GM21737 (cell line): ENCODE measurements around the gene ATP6V0E1.
"Not testable (repeated sequence)": the region's sequence is repeated elsewhere in the genome, so short reads cannot be mapped to it uniquely, and the experiment has no call there.

Source experiments
- ATAC-seq: cut with Tn5 transposase; IDR thresholded peaks from one replicate; pipeline ENCODE4 v1.9.1; 2021; ENCODE audit warnings: mild to moderate bottlenecking, moderate library complexity; ENCODE audit not compliant: unreplicated experiment

ATP6V0E1 gene

GRCh38 chr5:173001229-173001841 is 17.8 kb downstream of the ATP6V0E1 start:
- peak; percentile 61 for ATAC-seq

GRCh38 chr5:173003360-173003759 is 19.8 kb downstream of the ATP6V0E1 start:
- no peak for ATAC-seq

GRCh38 chr5:173004013-173004412 is 20.4 kb downstream of the ATP6V0E1 start:
- ATAC-seq = no peak

GRCh38 chr5:173004447-173004846 is 20.9 kb downstream of the ATP6V0E1 start:
- ATAC-seq = no peak

- no peak for ATAC-seq
These were observed 26.4 kb downstream of the ATP6V0E1 start for GRCh38 chr5:173010021-173010420.

GRCh38 chr5:173010547-173011464 is 27.2 kb downstream of the ATP6V0E1 start:
- no peak for ATAC-seq

GRCh38 chr5:173011566-173011965 is 28.0 kb downstream of the ATP6V0E1 start:
- no peak for ATAC-seq

- ATAC-seq = no peak
These were observed 29.3 kb downstream of the ATP6V0E1 start for GRCh38 chr5:173012882-173013281.

- ATAC-seq = no peak
These were observed 31.1 kb downstream of the ATP6V0E1 start for GRCh38 chr5:173014671-173015070.

- no peak for ATAC-seq
These were observed 31.6 kb downstream of the ATP6V0E1 start for GRCh38 chr5:173015192-173015591.

- no peak for ATAC-seq
These were observed 32.3 kb downstream of the ATP6V0E1 start for GRCh38 chr5:173015598-173016455.

GRCh38 chr5:173016598-173017046 is 33.1 kb downstream of the ATP6V0E1 start:
- no peak for ATAC-seq

GRCh38 chr5:173017087-173017486 is 33.5 kb downstream of the ATP6V0E1 start:
- not testable (repeated sequence) for ATAC-seq

GRCh38 chr5:173018358-173018757 is 34.8 kb downstream of the ATP6V0E1 start:
- no peak for ATAC-seq

GRCh38 chr5:173020154-173020581 is 36.6 kb downstream of the ATP6V0E1 start:
- ATAC-seq = no peak

- ATAC-seq = no peak
These were observed 37.1 kb downstream of the ATP6V0E1 start for GRCh38 chr5:173020643-173021042.

- ATAC-seq = no peak
These were observed 42.1 kb downstream of the ATP6V0E1 start for GRCh38 chr5:173025651-173026050.

GRCh38 chr5:173027905-173028304 is 44.3 kb downstream of the ATP6V0E1 start:
- no peak for ATAC-seq

- no peak for ATAC-seq
These were observed 45.3 kb downstream of the ATP6V0E1 start for GRCh38 chr5:173028811-173029327.

- peak; percentile 54 for ATAC-seq
These were observed 45.9 kb downstream of the ATP6V0E1 start for GRCh38 chr5:173029499-173029921.

- not testable (repeated sequence) for ATAC-seq
These were observed 48.5 kb downstream of the ATP6V0E1 start for GRCh38 chr5:173032096-173032495.
